H9 (cell line): Measurements from ENCODE around the gene LCE6A. TPM values are rescaled to one million over a fixed set of nuclear protein-coding genes. Genes with fewer than 3 reads are reported as not detected.

Experiments
- DNase-seq: peaks from one replicate; pipeline ENCODE4 v3.0.0-alpha.2; 2017
- H2AFZ ChIP-seq: one replicate; pipeline ENCODE4 v1.6.1; 2013; ENCODE audit warnings: mild to moderate bottlenecking, low read length, control low read depth, moderate library complexity
- H2AK5ac ChIP-seq: 2 replicates; pipeline ENCODE4 v1.6.1; 2013; ENCODE audit warnings: low read length, control low read depth, mixed read lengths; ENCODE audit not compliant: insufficient read length
- H2BK120ac ChIP-seq: one replicate; pipeline ENCODE4 v1.6.1; 2013; ENCODE audit warnings: low read depth, mild to moderate bottlenecking, low read length, control low read depth, inconsistent platforms; ENCODE audit not compliant: poor library complexity, severe bottlenecking
- H2BK12ac ChIP-seq: 2 replicates; pipeline ENCODE4 v1.6.1; 2013; ENCODE audit warnings: low read length, control low read depth, mixed read lengths, low read depth; ENCODE audit not compliant: insufficient read length
- H2BK15ac ChIP-seq: 2 replicates; pipeline ENCODE4 v1.6.1; 2013; ENCODE audit warnings: low read depth, low read length, control low read depth
- H2BK20ac ChIP-seq: one replicate; pipeline ENCODE4 v1.6.1; 2013; ENCODE audit warnings: low read depth, mild to moderate bottlenecking, low read length, control low read depth, inconsistent platforms; ENCODE audit not compliant: poor library complexity, severe bottlenecking
- H2BK5ac ChIP-seq: 2 replicates; pipeline ENCODE4 v1.6.1; 2013; ENCODE audit warnings: low read length, control low read depth, mixed read lengths; ENCODE audit not compliant: insufficient read length
- H3K14ac ChIP-seq: 2 replicates; pipeline ENCODE4 v1.6.1; 2013; ENCODE audit warnings: low read length, control low read depth; ENCODE audit not compliant: insufficient read depth
- H3K18ac ChIP-seq: 2 replicates; pipeline ENCODE4 v1.6.1; 2013; ENCODE audit warnings: low read depth, mild to moderate bottlenecking, mixed read lengths, low read length, control low read depth; ENCODE audit not compliant: insufficient read length
- H3K23ac ChIP-seq: 2 replicates; pipeline ENCODE4 v1.6.1; 2013; ENCODE audit warnings: low read length, control low read depth, mixed read lengths, low read depth; ENCODE audit not compliant: insufficient read length
- H3K23me2 ChIP-seq: 2 replicates; pipeline ENCODE4 v1.6.1; 2013; ENCODE audit warnings: low read depth, mild to moderate bottlenecking, mixed read lengths, low read length, control low read depth; ENCODE audit not compliant: insufficient read length, poor library complexity, severe bottlenecking
- H3K27ac ChIP-seq: 2 replicates; pipeline ENCODE4 v1.5.1; 2013; ENCODE audit warnings: low read length, control low read depth, mixed read lengths, low read depth; ENCODE audit not compliant: insufficient read length
- H3K27me3 ChIP-seq: 2 replicates; pipeline ENCODE4 v1.6.1; 2013; ENCODE audit warnings: low read length, control low read depth, inconsistent platforms; ENCODE audit not compliant: insufficient read depth
- H3K4ac ChIP-seq: 2 replicates; pipeline ENCODE4 v1.6.1; 2013; ENCODE audit warnings: low read depth, mild to moderate bottlenecking, control low read depth, inconsistent platforms, low read length, moderate library complexity
- H3K4me1 ChIP-seq: 2 replicates; pipeline ENCODE4 v1.6.1; 2013; ENCODE audit warnings: low read length, control low read depth, inconsistent platforms; ENCODE audit not compliant: insufficient read depth
- H3K4me2 ChIP-seq: 2 replicates; pipeline ENCODE4 v1.6.1; 2013; ENCODE audit warnings: low read length, control low read depth, mixed read lengths; ENCODE audit not compliant: insufficient read length, insufficient read depth
- H3K56ac ChIP-seq: 2 replicates; pipeline ENCODE4 v1.6.1; 2013; ENCODE audit warnings: low read depth, mild to moderate bottlenecking, mixed read lengths, low read length, control low read depth; ENCODE audit not compliant: insufficient read length
- H3K79me1 ChIP-seq: 2 replicates; pipeline ENCODE4 v1.6.1; 2013; ENCODE audit warnings: low read depth, mild to moderate bottlenecking, moderate library complexity, low read length, control low read depth, inconsistent platforms; ENCODE audit not compliant: insufficient read depth, poor library complexity, severe bottlenecking
- H3K79me2 ChIP-seq: 2 replicates; pipeline ENCODE4 v1.6.1; 2013; ENCODE audit warnings: low read length, control low read depth, inconsistent platforms; ENCODE audit not compliant: insufficient read depth
- H3K9ac ChIP-seq: 2 replicates; pipeline ENCODE4 v1.6.1; 2013; ENCODE audit warnings: low read length, control low read depth, mixed read lengths; ENCODE audit not compliant: insufficient read length; ENCODE audit errors: extremely low read depth
- H3K9me3 ChIP-seq: one replicate; pipeline ENCODE4 v1.6.1; 2013; ENCODE audit warnings: low read depth, low read length, inconsistent platforms; ENCODE audit not compliant: control insufficient read depth
- H3T11ph ChIP-seq: one replicate; pipeline ENCODE4 v1.6.1; 2013; ENCODE audit warnings: mild to moderate bottlenecking, low read length, control low read depth, inconsistent platforms
- H4K20me1 ChIP-seq: one replicate; pipeline ENCODE4 v1.6.1; 2013; ENCODE audit not compliant: control insufficient read depth, insufficient read length, insufficient read depth
- H4K5ac ChIP-seq: 2 replicates; pipeline ENCODE4 v1.6.1; 2013; ENCODE audit warnings: low read depth, mild to moderate bottlenecking, mixed read lengths, low read length, control low read depth; ENCODE audit not compliant: insufficient read length
- H4K8ac ChIP-seq: replicated peaks from 2 replicates; pipeline ENCODE4 v1.6.1; 2013; ENCODE audit warnings: low read length, control low read depth, mixed read lengths, low read depth; ENCODE audit not compliant: insufficient read length
- H4K91ac ChIP-seq: 2 replicates; pipeline ENCODE4 v1.6.1; 2013; ENCODE audit warnings: low read depth, mild to moderate bottlenecking, moderate library complexity, mixed read lengths, low read length, control low read depth; ENCODE audit not compliant: insufficient read length
- H3K27ac Mint-ChIP-seq, 3 experiments: 2 replicates in 2 of 3; 3 replicates in 1 of 3; pipeline ENCODE4 v1.8.0; 2020 to 2021; ENCODE audit warnings: mixed read lengths in 3 of 3, mild to moderate bottlenecking in 1 of 3, moderate library complexity in 1 of 3
- H3K27me3 Mint-ChIP-seq: 2 replicates; pipeline ENCODE4 v1.8.0; 2021; ENCODE audit warnings: low read depth, mild to moderate bottlenecking, moderate library complexity, mixed read lengths
- H3K36me3 Mint-ChIP-seq, 3 experiments: 2 replicates in 2 of 3; 3 replicates in 1 of 3; pipeline ENCODE4 v1.8.0; 2020 to 2021; ENCODE audit warnings: low read depth in 3 of 3, mixed read lengths in 3 of 3; ENCODE audit not compliant: insufficient read depth in 1 of 3
- H3K4me1 Mint-ChIP-seq, 2 experiments: 2 replicates each; pipeline ENCODE4 v1.8.0; 2020; ENCODE audit warnings: mixed read lengths in 2 of 2
- H3K4me3 Mint-ChIP-seq, 2 experiments: 2 replicates in 1 of 2; 3 replicates in 1 of 2; pipeline ENCODE4 v1.8.0; 2020 to 2021; ENCODE audit warnings: mild to moderate bottlenecking in 2 of 2, mixed read lengths in 2 of 2, moderate library complexity in 1 of 2
- H3K9me3 Mint-ChIP-seq, 2 experiments: 2 replicates in 1 of 2; 3 replicates in 1 of 2; pipeline ENCODE4 v1.8.0; 2020; ENCODE audit warnings: mild to moderate bottlenecking in 2 of 2, mixed read lengths in 2 of 2, moderate library complexity in 1 of 2
- CTCF ChIP-seq: fragments of 200-600 bp; sonication (generic); conservative IDR thresholded peaks from 3 replicates; pipeline ENCODE4 v1.8.0; 2021; ENCODE audit warnings: antibody characterized with exemption, mild to moderate bottlenecking
- WGBS: extraction: QIAGEN DNeasy Blood & Tissue Kit; methylation state at CpG from one replicate; pipeline ENCODE4 v1.1.7; 2013; ENCODE audit warnings: missing lambda C conversion rate, low lambda C conversion rate, mixed read lengths; ENCODE audit not compliant: insufficient read length; ENCODE audit errors: extremely low coverage; 5-methylcytosine and 5-hydroxymethylcytosine counted together
- total RNA-seq: library from RNA; stranded (reverse); gene quantifications from 2 replicates; pipeline ENCODE4 v1.2.1, GENCODE V29; 2021

Gene LCE6A
- total RNA-seq, 1 experiment from 2014 or later, result not detected

- no peak overlapping the region for H3K9ac ChIP-seq
- WGBS, result no CpG with 5 or more reads among the region's 3 CpGs
- no peak overlapping the region for H4K91ac ChIP-seq
- H3K4me1 Mint-ChIP-seq, result no peaks in the 10 kb centered on the region
- no peaks in the 10 kb centered on the region for H4K20me1 ChIP-seq
- no peak for TF ChIP-seq CTCF
- no peak overlapping the region for H3T11ph ChIP-seq
- no peak overlapping the region for H3K14ac ChIP-seq
- H3K4ac ChIP-seq, result no peak overlapping the region
- no peak overlapping the region for H4K8ac ChIP-seq
- H3K56ac ChIP-seq, result no peak overlapping the region
- H2BK120ac ChIP-seq, result no peak overlapping the region
- H3K9me3 ChIP-seq, result no peaks in the 10 kb centered on the region
- no peaks in the 10 kb centered on the region for H3K23me2 ChIP-seq
- no peaks in the 10 kb centered on the region for H3K4me1 ChIP-seq
- H3K79me1 ChIP-seq, result no peaks in the 10 kb centered on the region
- no peak overlapping the region for H3K23ac ChIP-seq
- H3K9me3 Mint-ChIP-seq, result peaks cover 81 to 85% of the 10 kb centered on the region in 2 experiments
- H3K18ac ChIP-seq, result no peak overlapping the region
- H2BK5ac ChIP-seq, result no peak overlapping the region
- no peak overlapping the region for H2AFZ ChIP-seq
- H3K27ac Mint-ChIP-seq, result no peak overlapping the region
- H4K5ac ChIP-seq, result no peak overlapping the region
- no peak for DNase-seq
- no peak overlapping the region for H3K4me2 ChIP-seq
- no peak overlapping the region for H2AK5ac ChIP-seq
- H3K27ac ChIP-seq, result no peak overlapping the region
- H3K4me3 Mint-ChIP-seq, result no peak overlapping the region
- peaks cover 0 to 14% (median 0%) of the 10 kb centered on the region in 3 experiments; a peak in 3 of 7 replicates for H3K36me3 Mint-ChIP-seq
- no peaks in the 10 kb centered on the region for H3K79me2 ChIP-seq
- H2BK12ac ChIP-seq, result no peak overlapping the region
- H2BK20ac ChIP-seq, result no peak overlapping the region
- H3K27me3 ChIP-seq, result no peaks in the 10 kb centered on the region
- no peak overlapping the region for H2BK15ac ChIP-seq
- H3K27me3 Mint-ChIP-seq, result peaks cover 2% of the 10 kb centered on the region
These were observed 43.4 kb downstream of the LCE6A start for GRCh38 chr1:152886085-152886484.
